ENCODE results near the gene DNAAF9. TPM values are rescaled to one million over a fixed set of nuclear protein-coding genes. Genes with fewer than 3 reads are reported as not detected.

Gene DNAAF9
- total and polyA plus RNA-seq, 9 donors, result 10.3 to 20.3 (median 17.5) TPM

GRCh38 chr20:3371754-3372153 lies 35.7 kb downstream of the DNAAF9 start:
- no peaks in the 10 kb centered on the region for H3K27me3 ChIP-seq
- WGBS, 3 donors, result 88 to 96% (median 95%) methylated on average over 2 of the region's 2 CpGs
- no peaks in the 10 kb centered on the region for H3K4me1 ChIP-seq (ENCODE audit: insufficient read depth)
- no peaks in the 10 kb centered on the region for H3K36me3 ChIP-seq
- no peak for DNase-seq
- no peak overlapping the region for H3K4me3 ChIP-seq
- TF ChIP-seq POLR2A (IDR thresholded peaks at IDR 0.05) (no peak), CTCF (IDR thresholded peaks at IDR 0.05) (no peak), EP300 (IDR thresholded peaks at IDR 0.05) (no peak)
- intact Hi-C loops (cut with DNase I), result no loop called here
- no peaks in the 10 kb centered on the region for H3K9me3 ChIP-seq
- H3K27ac ChIP-seq, result no peak overlapping the region

GRCh38 chr20:3367089-3367488 lies 40.4 kb downstream of the DNAAF9 start:
- intact Hi-C loops (cut with DNase I), result no loop called here
- no peak for TF ChIP-seq EP300 (IDR thresholded peaks at IDR 0.05)
- TF ChIP-seq CTCF (IDR thresholded peaks at IDR 0.05), result no peak
- TF ChIP-seq POLR2A (IDR thresholded peaks at IDR 0.05), result no peak
- Histone ChIP-seq H3K4me1 (ENCODE audit: insufficient read depth) (no peaks in the 10 kb centered on the region), H3K9me3 (no peaks in the 10 kb centered on the region), H3K27ac (no peak overlapping the region), H3K4me3 (no peak overlapping the region), H3K36me3 (no peaks in the 10 kb centered on the region), H3K27me3 (no peaks in the 10 kb centered on the region)
- 68 to 86% (median 75%) methylated on average over 3 of the region's 3 CpGs for WGBS, 3 donors
- no peak for DNase-seq

GRCh38 chr20:3364323-3365013 lies 43.0 kb downstream of the DNAAF9 start:
- no peaks in the 10 kb centered on the region for H3K9me3 ChIP-seq
- no peak overlapping the region for H3K4me3 ChIP-seq
- no peaks in the 10 kb centered on the region for H3K4me1 ChIP-seq (ENCODE audit: insufficient read depth)
- 92 to 98% (median 95%) methylated on average over 3 of the region's 3 CpGs for WGBS, 3 donors
- H3K27me3 ChIP-seq, result no peaks in the 10 kb centered on the region
- DNase-seq, result no peak
- H3K36me3 ChIP-seq, result no peaks in the 10 kb centered on the region
- H3K27ac ChIP-seq, result no peak overlapping the region
- intact Hi-C loops (cut with DNase I), result no loop called here
- TF ChIP-seq EP300 (IDR thresholded peaks at IDR 0.05), result no peak
- TF ChIP-seq POLR2A (IDR thresholded peaks at IDR 0.05), result no peak
- no peak for TF ChIP-seq CTCF (IDR thresholded peaks at IDR 0.05)

- Histone ChIP-seq H3K36me3 (no peaks in the 10 kb centered on the region), H3K27me3 (no peaks in the 10 kb centered on the region), H3K4me3 (no peak overlapping the region), H3K27ac (no peak overlapping the region), H3K4me1 (ENCODE audit: insufficient read depth) (no peaks in the 10 kb centered on the region), H3K9me3 (no peaks in the 10 kb centered on the region)
- no peak for DNase-seq
- WGBS, 3 donors, result 89 to 94% (median 90%) methylated on average over 3 of the region's 3 CpGs
- no peak for TF ChIP-seq EP300 (IDR thresholded peaks at IDR 0.05)
- no peak for TF ChIP-seq CTCF (IDR thresholded peaks at IDR 0.05)
- no peak for TF ChIP-seq POLR2A (IDR thresholded peaks at IDR 0.05)
- intact Hi-C loops (cut with DNase I), result no loop called here
Measured at GRCh38 chr20:3360752-3361151, 46.7 kb downstream of the DNAAF9 start.
